ENCODE results near the gene S100A1.

Gene S100A1

GRCh38 chr1:153614189-153614900, 13.9 kb upstream of the S100A1 start:
- no peak for DNase-seq (ENCODE audit: extremely low read depth, insufficient read length)

GRCh38 chr1:153614906-153615305, 13.3 kb upstream of the S100A1 start:
- no peak overlapping the region for H3K4me3 ChIP-seq (replicated peaks; ENCODE audit: low read depth, low read length)
- TF ChIP-seq, protein P1, sequence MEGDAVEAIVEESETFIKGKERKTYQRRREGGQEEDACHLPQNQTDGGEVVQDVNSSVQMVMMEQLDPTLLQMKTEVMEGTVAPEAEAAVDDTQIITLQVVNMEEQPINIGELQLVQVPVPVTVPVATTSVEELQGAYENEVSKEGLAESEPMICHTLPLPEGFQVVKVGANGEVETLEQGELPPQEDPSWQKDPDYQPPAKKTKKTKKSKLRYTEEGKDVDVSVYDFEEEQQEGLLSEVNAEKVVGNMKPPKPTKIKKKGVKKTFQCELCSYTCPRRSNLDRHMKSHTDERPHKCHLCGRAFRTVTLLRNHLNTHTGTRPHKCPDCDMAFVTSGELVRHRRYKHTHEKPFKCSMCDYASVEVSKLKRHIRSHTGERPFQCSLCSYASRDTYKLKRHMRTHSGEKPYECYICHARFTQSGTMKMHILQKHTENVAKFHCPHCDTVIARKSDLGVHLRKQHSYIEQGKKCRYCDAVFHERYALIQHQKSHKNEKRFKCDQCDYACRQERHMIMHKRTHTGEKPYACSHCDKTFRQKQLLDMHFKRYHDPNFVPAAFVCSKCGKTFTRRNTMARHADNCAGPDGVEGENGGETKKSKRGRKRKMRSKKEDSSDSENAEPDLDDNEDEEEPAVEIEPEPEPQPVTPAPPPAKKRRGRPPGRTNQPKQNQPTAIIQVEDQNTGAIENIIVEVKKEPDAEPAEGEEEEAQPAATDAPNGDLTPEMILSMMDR (IDR thresholded peaks at IDR 0.05; ENCODE audit: insufficient read depth, low read length, poor library complexity, severe bottlenecking): no peak
- H3K27me3 ChIP-seq (replicated peaks; ENCODE audit: control insufficient read depth, insufficient read depth, low read length): no peaks in the 10 kb centered on the region; the same call in 1 of the 2 replicates
- no peaks in the 10 kb centered on the region for H3K36me3 ChIP-seq (ENCODE audit: control insufficient read depth, insufficient read depth, low read length)
- no peak for DNase-seq (ENCODE audit: extremely low read depth, insufficient read length)

More at GRCh38 chr1:153614189-153614900, 13.9 kb upstream of the S100A1 start:
- Histone ChIP-seq H3K36me3 (ENCODE audit: control insufficient read depth, insufficient read depth, low read length) (no peaks in the 10 kb centered on the region), H3K27me3 (replicated peaks; ENCODE audit: control insufficient read depth, insufficient read depth, low read length) (no peaks in the 10 kb centered on the region; the same call in 1 of the 2 replicates), H3K4me3 (replicated peaks; ENCODE audit: low read depth, low read length) (no peak overlapping the region)
- TF ChIP-seq, protein P1 (IDR thresholded peaks at IDR 0.05; ENCODE audit: insufficient read depth, low read length, poor library complexity, severe bottlenecking): no peak

GRCh38 chr1:153615406-153615805, 12.8 kb upstream of the S100A1 start:
- TF ChIP-seq, protein P1 (IDR thresholded peaks at IDR 0.05; ENCODE audit: insufficient read depth, low read length, poor library complexity, severe bottlenecking): no peak
- DNase-seq (ENCODE audit: extremely low read depth, insufficient read length): no peak
- H3K27me3 ChIP-seq (replicated peaks; ENCODE audit: control insufficient read depth, insufficient read depth, low read length): no peaks in the 10 kb centered on the region
- H3K4me3 ChIP-seq (replicated peaks; ENCODE audit: low read depth, low read length): no peak overlapping the region
- no peaks in the 10 kb centered on the region for H3K36me3 ChIP-seq (ENCODE audit: control insufficient read depth, insufficient read depth, low read length)

GRCh38 chr1:153616144-153616916, 11.9 kb upstream of the S100A1 start, which contains the start of gene S100A14:
S100A14 (minus strand) TSS chr1:153616325; CDS start chr1:153615858, 467 bp downstream.
- TF ChIP-seq, protein P1 (IDR thresholded peaks at IDR 0.05; ENCODE audit: insufficient read depth, low read length, poor library complexity, severe bottlenecking): no peak
- DNase-seq (ENCODE audit: extremely low read depth, insufficient read length): no peak
- H3K36me3 ChIP-seq (ENCODE audit: control insufficient read depth, insufficient read depth, low read length): no peaks in the 10 kb centered on the region
- no peak within 1 kb of the TSS for H3K4me3 ChIP-seq (replicated peaks; ENCODE audit: low read depth, low read length)
- no peaks in the 10 kb centered on the region for H3K27me3 ChIP-seq (replicated peaks; ENCODE audit: control insufficient read depth, insufficient read depth, low read length)

DNA sequence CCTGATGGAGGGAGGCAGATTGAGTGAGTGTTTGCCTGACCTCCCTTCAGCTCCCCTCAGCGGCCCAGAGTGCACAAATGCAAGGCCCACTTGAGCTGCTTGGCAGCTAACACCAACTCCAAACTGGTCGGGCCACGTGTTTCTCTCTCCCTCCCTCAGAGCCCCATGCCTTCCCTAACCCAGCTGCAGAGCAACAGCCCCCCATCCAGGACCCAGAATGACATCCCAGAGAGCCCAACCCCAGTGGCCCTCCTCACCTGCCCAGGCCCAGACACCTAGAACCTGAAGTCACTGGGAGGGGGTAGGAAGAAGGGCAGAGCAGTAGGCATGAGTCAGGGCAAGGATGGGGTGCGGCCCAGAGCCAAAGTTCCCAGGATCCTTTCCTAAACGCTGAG, 11.3 kb upstream of the S100A1 start:
- TF ChIP-seq, protein P1 (IDR thresholded peaks at IDR 0.05; ENCODE audit: insufficient read depth, low read length, poor library complexity, severe bottlenecking): no peak
- no peaks in the 10 kb centered on the region for H3K36me3 ChIP-seq (ENCODE audit: control insufficient read depth, insufficient read depth, low read length)
- H3K4me3 ChIP-seq (replicated peaks; ENCODE audit: low read depth, low read length): no peak overlapping the region
- no peak for DNase-seq (ENCODE audit: extremely low read depth, insufficient read length)
- no peaks in the 10 kb centered on the region for H3K27me3 ChIP-seq (replicated peaks; ENCODE audit: control insufficient read depth, insufficient read depth, low read length)

All from GM06990 (cell line).